WERI-Rb-1 (cell line): ENCODE measurements around the gene WDR7.

Experiments used
- DNase-seq: peaks from one replicate; pipeline ENCODE4 v3.0.0-alpha.2; 2020
- H3K27ac ChIP-seq: fragments of 250-450 bp; sonication (Bioruptor Pico); 2 replicates; pipeline ENCODE4 v1.5.1; 2020; ENCODE audit warnings: mild to moderate bottlenecking, moderate library complexity
- H3K27me3 ChIP-seq: fragments of 250-450 bp; sonication (Bioruptor Pico); 2 replicates; pipeline ENCODE4 v1.5.1; 2021; ENCODE audit warnings: mild to moderate bottlenecking, low read depth, moderate library complexity; ENCODE audit not compliant: insufficient read depth, severe bottlenecking
- H3K36me3 ChIP-seq: fragments of 250-450 bp; sonication (Bioruptor Pico); 2 replicates; pipeline ENCODE4 v1.5.1; 2020; ENCODE audit warnings: mild to moderate bottlenecking, moderate library complexity
- H3K4me3 ChIP-seq: 2 replicates; pipeline ENCODE4 v1.5.1; 2011; ENCODE audit warnings: low read depth, mild to moderate bottlenecking, control low read depth, low read length
- H3K9me3 ChIP-seq: fragments of 250-450 bp; sonication (Bioruptor Pico); 2 replicates; pipeline ENCODE4 v1.5.1; 2021; ENCODE audit warnings: mild to moderate bottlenecking, moderate library complexity; ENCODE audit not compliant: severe bottlenecking
- CTCF ChIP-seq: IDR thresholded peaks from 2 replicates; pipeline ENCODE4 v1.5.1; 2011; ENCODE audit warnings: low read depth, mild to moderate bottlenecking, control low read depth, inconsistent platforms, low read length

Gene WDR7

DNA sequence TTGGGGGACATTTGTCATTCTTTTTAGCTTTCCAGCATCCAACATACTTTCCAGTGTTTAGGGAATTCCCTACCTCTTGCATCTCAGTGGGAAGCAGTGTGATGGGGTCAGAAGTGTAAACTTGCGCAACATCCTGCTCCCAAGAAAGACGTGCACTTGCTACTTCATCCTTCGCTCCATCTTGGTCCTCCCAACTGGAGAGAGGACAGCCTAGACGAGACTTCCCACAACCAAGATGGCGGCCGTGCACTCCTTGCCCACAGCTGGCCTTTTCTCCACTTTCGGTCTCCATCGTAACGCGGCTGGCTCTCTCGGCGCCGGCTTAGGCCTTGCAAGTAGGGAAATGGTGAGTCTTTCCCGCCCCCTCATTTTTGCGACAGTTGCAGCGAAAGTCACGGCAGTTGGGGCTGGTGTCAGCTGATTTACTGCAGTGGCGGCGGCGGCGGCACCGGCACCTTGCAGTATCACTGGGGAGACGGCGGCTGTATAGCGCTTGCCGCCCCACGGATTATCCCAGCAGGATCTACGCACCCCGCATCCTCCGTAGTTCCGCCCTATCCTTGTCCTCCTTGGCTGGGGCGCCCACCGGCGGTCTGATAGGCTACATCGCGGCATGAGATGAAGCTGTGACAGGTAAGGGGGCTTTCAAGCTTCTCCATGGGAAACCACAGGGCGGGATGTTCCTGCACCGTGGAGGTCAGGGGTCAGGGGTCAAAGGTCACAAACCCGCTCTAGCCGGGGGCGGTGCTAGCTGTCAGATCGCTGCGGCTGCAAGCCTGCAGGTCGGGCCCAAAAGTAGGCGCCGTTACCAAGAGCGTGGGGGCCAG lies at the start of gene WDR7:
TSS of gene WDR7 (plus strand) at position 416 of the 827 bp plus-strand sequence. CDS start 21,157 bp downstream, outside the sequence.
- peak; percentile 99 for DNase-seq
- Histone ChIP-seq H3K4me3 (peak within 1 kb of the TSS; percentile 96), H3K9me3 (no peaks in the 10 kb centered on the region), H3K27ac (peak within 1 kb of the TSS; percentile 77), H3K36me3 (no peaks in the 10 kb centered on the region), H3K27me3 (no peaks in the 10 kb centered on the region)
- TF ChIP-seq CTCF: no peak

- no peak for DNase-seq
- Histone ChIP-seq H3K9me3 (no peaks in the 10 kb centered on the region), H3K36me3 (peaks cover 81% of the 10 kb centered on the region), H3K4me3 (no peak overlapping the region), H3K27me3 (no peaks in the 10 kb centered on the region), H3K27ac (no peak overlapping the region)
- TF ChIP-seq CTCF: no peak
These were observed 44.5 kb upstream of the WDR7 start for GRCh38 chr18:56606618-56607017.

GRCh38 chr18:56615738-56616520 lies 35.2 kb upstream of the WDR7 start:
- H3K27ac ChIP-seq: peak overlapping the region; percentile 55
- no peaks in the 10 kb centered on the region for H3K27me3 ChIP-seq
- no peaks in the 10 kb centered on the region for H3K9me3 ChIP-seq
- peak; percentile 85 for DNase-seq
- TF ChIP-seq CTCF: no peak
- no peak overlapping the region for H3K4me3 ChIP-seq
- H3K36me3 ChIP-seq: peaks cover 69% of the 10 kb centered on the region

GRCh38 chr18:56627991-56628390 lies 23.2 kb upstream of the WDR7 start:
- H3K9me3 ChIP-seq: no peaks in the 10 kb centered on the region
- no peak for DNase-seq
- H3K36me3 ChIP-seq: peaks cover 52% of the 10 kb centered on the region
- no peaks in the 10 kb centered on the region for H3K27me3 ChIP-seq
- no peak for TF ChIP-seq CTCF
- H3K4me3 ChIP-seq: no peak overlapping the region
- no peak overlapping the region for H3K27ac ChIP-seq

- Histone ChIP-seq H3K27ac (no peak overlapping the region), H3K27me3 (no peaks in the 10 kb centered on the region), H3K4me3 (no peak overlapping the region), H3K36me3 (peaks cover 50% of the 10 kb centered on the region), H3K9me3 (no peaks in the 10 kb centered on the region)
- DNase-seq: no peak
- no peak for TF ChIP-seq CTCF
These were observed 18.8 kb upstream of the WDR7 start for GRCh38 chr18:56632070-56633022.
